Upper lobe of left lung (tissue), 6 donors: ENCODE results near the gene LRIT2. TPM values are rescaled to one million over a fixed set of nuclear protein-coding genes. Genes with fewer than 3 reads are reported as not detected.

Experiments used
- ATAC-seq, 2 donors: fragments of 200-7000 bp; cut with Tn5 transposase; one replicate each; pipeline ENCODE4 v1.9.1; 2022; ENCODE audit warnings: mild to moderate bottlenecking in 2 of 2, moderate library complexity in 2 of 2; ENCODE audit not compliant: low FRiP score in 2 of 2
- DNase-seq, 2 donors: peaks; one replicate each; pipeline ENCODE4 v3.0.0-alpha.2; 2019 to 2020
- H3K27ac ChIP-seq, 4 donors: fragments of 200-600 bp; sonication (generic); one replicate each; pipeline ENCODE4 v1.5.1; 2016 to 2019
- H3K27me3 ChIP-seq, 4 donors: fragments of 200-600 bp; sonication (generic); one replicate each; pipeline ENCODE4 v1.5.1; 2017 to 2019
- H3K36me3 ChIP-seq, 4 donors: fragments of 200-600 bp; sonication (generic); one replicate each; pipeline ENCODE4 v1.5.1; 2016 to 2019
- H3K4me1 ChIP-seq, 4 donors: fragments of 200-600 bp; sonication (generic); one replicate each; pipeline ENCODE4 v1.5.1; 2018 to 2019
- H3K4me3 ChIP-seq, 4 donors: fragments of 200-600 bp; sonication (generic); one replicate each; pipeline ENCODE4 v1.5.1; 2017 to 2019; ENCODE audit warnings: mild to moderate bottlenecking in 2 of 4, moderate library complexity in 1 of 4
- H3K9me3 ChIP-seq, 4 donors: fragments of 200-600 bp; sonication (generic); one replicate each; pipeline ENCODE4 v1.5.1; 2018 to 2019
- CTCF ChIP-seq, 6 experiments: fragments of 450-650 bp in 4 of 6; fragments of 200-600 bp in 2 of 6; sonication (generic) in 2 of 6; IDR thresholded peaks; one replicate each; pipeline ENCODE4 v1.5.1; 2016 to 2019; ENCODE audit warnings: antibody characterized with exemption in 6 of 6
- EP300 ChIP-seq, 4 donors: sonication (generic); formaldehyde crosslinking; IDR thresholded peaks; one replicate each; pipeline ENCODE4 v1.5.1; 2017; ENCODE audit warnings: antibody characterized with exemption in 4 of 4, control low read depth in 2 of 4
- POLR2A ChIP-seq, 4 donors: fragments of 450-650 bp; IDR thresholded peaks; one replicate each; pipeline ENCODE4 v1.5.1; 2016 to 2017; ENCODE audit warnings: antibody characterized with exemption in 4 of 4, mild to moderate bottlenecking in 2 of 4
- POLR2AphosphoS5 ChIP-seq, 2 donors: sonication (generic); formaldehyde crosslinking; IDR thresholded peaks; one replicate each; pipeline ENCODE4 v1.5.1; 2017; ENCODE audit warnings: antibody characterized with exemption in 2 of 2
- WGBS, 2 donors: methylation state at CpG; one replicate each; pipeline ENCODE4 v1.1.5; 2017 to 2018; 5-methylcytosine and 5-hydroxymethylcytosine counted together
- total RNA-seq, 6 donors: library from RNA; depleted of rRNA in 4 of 6; stranded (reverse); fragments of >200 nt in 4 of 6; gene quantifications; one replicate each; pipeline versions ENCODE4 v1.1.0 to v1.2.1, GENCODE V29; 2016 to 2021
- donor health status: DM: no; HTN: no; CAD: no; lungs with moderate emphysema.
- donor health status: DM: no; HTN: yes; CAD: no; lungs with severe emphysema.

The LRIT2 gene
- total RNA-seq, 6 donors from 2014 or later: not detected

- H3K27me3 ChIP-seq: peaks cover 0 to 23% (median 9%) of the 10 kb centered on the region in 4 donors
- TF ChIP-seq CTCF (IDR thresholded peaks at IDR 0.05): no peak
- H3K9me3 ChIP-seq: no peaks in the 10 kb centered on the region
- H3K4me3 ChIP-seq: no peak overlapping the region
- 74 to 86% methylated on average over 7 of the region's 7 CpGs for WGBS, 2 donors
- no peak overlapping the region for H3K27ac ChIP-seq
- H3K4me1 ChIP-seq: peaks cover 5 to 15% (median 12%) of the 10 kb centered on the region in 4 donors
- ATAC-seq (no peak), DNase-seq (no peak)
- no peaks in the 10 kb centered on the region for H3K36me3 ChIP-seq
Observed at GRCh38 chr10:84198206-84198915, 27.0 kb downstream of the LRIT2 start.

GRCh38 chr10:84197643-84198042 is 27.7 kb downstream of the LRIT2 start:
- H3K27me3 ChIP-seq: peaks cover 0 to 23% (median 9%) of the 10 kb centered on the region in 4 donors
- WGBS, 2 donors: 80 to 81% methylated on average over 2 to 5 of the region's 5 CpGs
- H3K36me3 ChIP-seq: no peaks in the 10 kb centered on the region
- H3K4me3 ChIP-seq: no peak overlapping the region
- H3K4me1 ChIP-seq: peaks cover 5 to 15% (median 12%) of the 10 kb centered on the region in 4 donors
- no peak for TF ChIP-seq EP300 (IDR thresholded peaks at IDR 0.05)
- no peak for TF ChIP-seq CTCF (IDR thresholded peaks at IDR 0.05)
- no peak for TF ChIP-seq POLR2A (IDR thresholded peaks at IDR 0.05)
- TF ChIP-seq POLR2AphosphoS5 (IDR thresholded peaks at IDR 0.05): no peak
- DNase-seq (no peak), ATAC-seq (no peak)
- no peaks in the 10 kb centered on the region for H3K9me3 ChIP-seq
- H3K27ac ChIP-seq: no peak overlapping the region

- no peak overlapping the region for H3K4me3 ChIP-seq
- no peak overlapping the region for H3K27ac ChIP-seq
- TF ChIP-seq POLR2AphosphoS5 (IDR thresholded peaks at IDR 0.05): no peak
- TF ChIP-seq CTCF (IDR thresholded peaks at IDR 0.05): no peak
- no peak for TF ChIP-seq POLR2A (IDR thresholded peaks at IDR 0.05)
- TF ChIP-seq EP300 (IDR thresholded peaks at IDR 0.05): no peak
- H3K36me3 ChIP-seq: no peaks in the 10 kb centered on the region
- peaks cover 0 to 23% (median 9%) of the 10 kb centered on the region in 4 donors for H3K27me3 ChIP-seq
- ATAC-seq: no peak
- 69 to 94% methylated on average over 3 to 5 of the region's 5 CpGs for WGBS, 2 donors
- H3K9me3 ChIP-seq: no peaks in the 10 kb centered on the region
- no peak for DNase-seq
- peaks cover 5 to 15% (median 12%) of the 10 kb centered on the region in 4 donors for H3K4me1 ChIP-seq
Observed at GRCh38 chr10:84196941-84197340, 28.4 kb downstream of the LRIT2 start.

GRCh38 chr10:84196083-84196482 is 29.3 kb downstream of the LRIT2 start:
- Histone ChIP-seq H3K27me3 (peaks cover 0 to 23% (median 9%) of the 10 kb centered on the region in 4 donors), H3K4me1 (peaks cover 5 to 15% (median 12%) of the 10 kb centered on the region in 4 donors), H3K27ac (no peak overlapping the region), H3K36me3 (no peaks in the 10 kb centered on the region), H3K4me3 (no peak overlapping the region), H3K9me3 (no peaks in the 10 kb centered on the region)
- TF ChIP-seq POLR2AphosphoS5 (IDR thresholded peaks at IDR 0.05): no peak
- no peak for TF ChIP-seq CTCF (IDR thresholded peaks at IDR 0.05)
- TF ChIP-seq EP300 (IDR thresholded peaks at IDR 0.05): no peak
- no peak for TF ChIP-seq POLR2A (IDR thresholded peaks at IDR 0.05)
- WGBS, 2 donors: 20 to 22% methylated on average over 2 to 4 of the region's 4 CpGs
- DNase-seq: no peak
- ATAC-seq: no peak
